MV-4-11 (cell line): ENCODE measurements around the gene ONECUT3.
"Not testable (repeated sequence)": the region's sequence is repeated elsewhere in the genome, so short reads cannot be mapped to it uniquely, and the experiment has no call there.

Experiments used
- DNase-seq: peaks from one replicate; lab custom pipeline; 2025; lab: John Stamatoyannopoulos, UW

Gene ONECUT3

DNA sequence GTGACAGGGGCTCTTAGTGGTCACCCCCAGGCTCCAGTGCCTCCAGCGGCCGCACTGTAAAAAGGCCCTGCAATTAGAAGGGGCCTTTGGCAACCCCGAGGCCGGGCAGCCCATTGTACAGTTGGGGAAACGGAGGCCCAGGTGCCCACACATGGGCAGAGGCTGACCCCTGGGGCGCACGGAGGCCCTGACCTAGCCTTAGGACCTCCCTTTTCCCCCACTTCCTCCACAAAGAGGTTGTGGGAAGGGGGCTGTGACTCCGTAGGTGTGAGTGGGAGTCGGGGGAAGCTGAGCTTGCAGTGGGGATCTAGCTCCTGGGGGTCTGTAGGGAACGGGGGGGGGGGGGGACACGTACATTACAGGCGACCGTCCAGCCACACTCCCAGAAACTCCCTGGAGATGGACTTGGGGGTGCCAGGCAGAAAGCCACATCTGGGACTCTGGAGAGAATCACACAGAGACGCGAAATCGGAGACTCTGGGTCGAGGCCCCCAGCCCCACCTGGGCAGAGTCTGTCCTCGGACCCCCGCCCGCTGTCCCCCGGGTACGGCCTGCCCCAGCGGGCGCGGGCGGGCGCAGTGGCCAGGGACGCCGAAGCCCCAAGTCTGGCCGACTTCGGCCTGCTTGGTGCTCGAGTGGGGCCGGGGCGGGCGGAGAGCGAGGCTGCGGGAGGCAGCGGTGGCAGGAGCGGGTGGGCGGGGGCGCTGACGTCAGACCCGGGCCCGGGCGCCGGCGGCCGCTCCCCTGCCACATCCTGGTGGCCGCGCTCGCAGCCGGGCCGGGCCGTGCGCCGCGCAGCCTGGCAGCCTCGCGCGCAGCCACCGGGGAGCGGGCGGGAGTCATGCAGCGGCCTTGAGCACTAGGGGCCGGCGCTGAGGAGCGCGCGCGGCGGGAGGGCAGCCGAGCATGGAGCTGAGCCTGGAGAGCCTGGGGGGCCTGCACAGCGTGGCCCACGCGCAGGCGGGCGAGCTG, at the start of gene ONECUT3:
ONECUT3 (plus strand) TSS at position 750 of the 972 bp plus-strand sequence; CDS start at position 907, 157 bp downstream.
- DNase-seq, result no peak

DNA sequence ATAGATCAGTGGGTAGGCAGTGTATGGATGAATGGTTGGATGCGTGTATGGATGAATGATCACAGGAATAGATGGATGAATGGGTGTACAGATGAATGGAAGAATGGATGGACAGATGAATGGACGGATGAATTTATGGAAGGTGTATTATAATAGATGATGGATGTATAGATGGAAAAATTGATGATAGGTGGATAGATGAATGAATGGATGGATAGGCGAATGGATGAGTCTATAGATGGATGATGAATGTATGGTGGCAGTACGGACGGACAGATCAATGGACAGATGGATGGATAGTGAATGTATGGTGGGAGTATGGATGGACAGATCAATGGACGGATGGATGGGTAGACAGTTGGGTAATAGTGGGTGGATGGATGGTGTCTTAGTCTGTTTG, 49.0 kb upstream of the ONECUT3 start:
- DNase-seq, result no peak

DNA sequence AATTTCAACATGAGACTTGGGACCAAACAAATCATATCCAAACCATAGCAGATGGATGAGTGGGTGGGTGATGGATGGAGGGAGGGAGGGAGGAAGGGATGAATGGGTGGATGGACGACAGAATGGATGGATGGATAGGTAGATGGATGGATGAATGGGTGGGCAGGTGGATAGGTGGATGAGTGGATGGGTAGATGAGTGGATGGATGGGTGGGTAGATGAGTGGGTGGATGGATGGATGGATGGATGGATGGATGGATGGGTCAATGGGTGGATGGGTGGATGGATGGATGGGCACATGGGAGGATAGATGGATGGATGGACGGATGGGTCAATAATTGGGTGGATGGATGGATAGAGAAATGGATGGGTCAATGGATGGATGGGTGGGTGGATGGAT, 47.9 kb upstream of the ONECUT3 start:
- no peak for DNase-seq

DNA sequence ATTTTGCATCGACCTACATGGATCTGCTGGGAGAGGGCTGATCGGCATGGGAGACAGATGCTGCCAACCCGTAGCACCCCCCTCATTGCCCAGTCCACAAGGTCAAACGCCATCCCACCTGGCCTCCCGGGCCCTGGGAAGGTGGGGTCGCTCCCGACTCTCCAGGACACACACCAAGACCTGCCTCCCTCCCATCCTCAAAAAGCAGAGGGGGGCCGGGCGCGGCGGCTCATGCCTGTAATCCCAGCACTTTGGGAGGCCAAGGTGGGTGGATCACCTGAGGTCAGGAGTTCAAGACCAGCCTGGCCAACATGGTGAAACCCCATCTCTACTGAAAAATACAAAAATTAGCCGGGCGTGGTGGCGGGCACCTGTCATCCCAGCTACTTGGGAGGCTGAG, 46.7 kb upstream of the ONECUT3 start:
- DNase-seq, result not testable (repeated sequence)

DNA sequence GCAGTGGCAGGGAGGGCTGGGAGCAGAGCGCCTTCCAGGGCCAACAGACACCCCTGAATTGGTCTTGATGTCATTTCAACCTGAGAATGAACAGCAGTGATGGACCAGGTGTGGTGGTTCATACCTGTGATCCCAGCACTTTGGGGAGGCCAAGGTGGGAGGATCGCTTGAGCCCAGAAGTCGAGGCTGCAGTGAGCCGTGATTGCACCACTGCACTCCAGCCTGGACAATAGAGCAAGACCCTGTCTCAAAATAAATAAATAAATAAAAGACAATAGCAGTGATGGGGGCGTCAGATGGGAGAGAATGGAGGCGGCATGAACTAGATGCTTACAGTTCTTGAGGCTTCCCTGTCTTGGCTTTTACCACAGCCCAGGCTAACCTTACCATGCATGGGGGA, 46.1 kb upstream of the ONECUT3 start:
- DNase-seq, result no peak

DNA sequence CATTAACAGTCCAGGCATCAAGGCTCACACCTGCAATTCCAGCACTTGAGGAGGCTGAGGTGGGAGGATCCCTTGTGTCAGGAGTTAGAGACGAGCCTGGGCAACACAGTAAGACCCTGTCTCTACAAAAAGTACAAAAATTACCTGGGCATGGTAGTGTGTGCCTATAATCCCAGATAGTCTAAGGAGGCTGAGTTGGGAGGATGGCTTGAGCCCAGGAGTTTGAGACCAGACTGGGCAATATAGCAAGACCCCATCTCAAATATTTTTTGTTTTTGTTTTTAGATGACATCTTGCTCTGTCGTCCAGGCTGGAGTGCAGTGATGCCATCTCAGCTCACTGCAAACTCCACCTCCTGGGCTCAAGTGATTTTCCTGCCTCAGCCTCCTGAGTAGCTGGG, 40.1 kb upstream of the ONECUT3 start:
- DNase-seq, result no peak

DNA sequence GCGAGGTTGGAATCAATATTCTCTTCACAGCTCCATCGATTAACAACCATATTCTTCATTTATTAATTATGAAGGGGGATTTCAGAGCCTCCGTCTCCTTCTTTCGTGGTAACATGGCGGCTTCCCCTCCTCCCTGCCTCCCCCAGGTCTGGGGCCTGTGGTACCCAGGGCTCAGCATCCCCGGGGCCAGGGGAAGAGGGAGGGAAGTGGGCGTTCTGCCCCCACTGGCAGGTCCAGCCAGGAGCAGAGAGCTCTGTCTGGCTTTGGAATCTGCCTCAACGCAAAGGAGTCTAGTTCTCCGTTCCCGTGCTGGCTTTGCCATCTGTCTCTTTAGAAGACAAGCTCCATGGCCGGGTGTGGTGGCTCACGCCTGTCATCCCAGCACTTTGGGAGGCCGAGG, 37.8 kb upstream of the ONECUT3 start:
- no peak for DNase-seq

DNA sequence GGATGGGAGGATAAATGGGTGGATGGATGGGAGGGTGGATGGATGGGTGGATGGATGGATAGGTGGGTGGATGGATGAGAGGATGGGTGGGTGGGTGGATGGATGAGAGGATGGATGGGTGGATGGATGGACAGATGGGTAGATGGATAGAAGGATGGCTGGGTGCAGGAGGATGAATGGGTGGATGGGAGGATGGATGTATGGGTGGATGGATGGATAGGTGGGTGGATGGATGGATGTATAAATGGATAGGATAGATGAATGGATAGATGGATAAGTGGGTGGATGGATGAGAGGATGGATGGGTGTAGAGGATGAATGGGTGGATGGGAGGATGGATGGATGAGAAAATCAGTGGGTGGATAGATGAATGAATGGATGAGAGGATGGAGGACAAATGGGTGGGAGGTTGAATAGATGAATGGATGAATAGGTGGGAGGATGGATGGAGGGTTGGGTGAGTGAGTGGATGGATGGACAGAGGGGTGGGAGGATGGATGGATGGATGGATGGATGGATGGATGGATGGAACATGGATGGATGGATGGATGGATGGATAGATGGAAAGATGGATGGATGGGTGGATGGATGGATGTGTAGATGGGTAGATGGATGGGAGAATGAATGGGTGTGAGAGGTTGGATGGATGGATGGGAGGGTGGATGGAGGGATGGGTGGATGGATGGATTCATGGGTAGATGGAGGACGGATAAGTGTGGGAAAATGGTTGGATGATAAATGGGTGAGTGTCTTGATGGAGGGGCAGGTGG, 35.9 kb upstream of the ONECUT3 start:
- no peak for DNase-seq

DNA sequence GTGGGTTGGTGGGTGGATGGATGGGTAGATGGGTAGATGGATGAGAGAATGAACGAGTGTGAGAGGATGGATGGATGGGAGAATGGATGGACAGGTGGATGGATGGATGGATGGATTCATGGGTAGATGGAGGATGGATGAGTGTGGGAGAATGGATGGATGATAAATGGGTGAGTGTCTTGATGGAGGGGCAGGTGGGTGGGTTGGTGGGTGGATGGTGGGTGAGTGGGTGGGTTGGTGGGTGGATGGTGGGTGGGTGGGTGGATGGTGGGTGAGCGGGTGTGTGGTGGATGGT, 35.4 kb upstream of the ONECUT3 start:
- DNase-seq, result no peak

DNA sequence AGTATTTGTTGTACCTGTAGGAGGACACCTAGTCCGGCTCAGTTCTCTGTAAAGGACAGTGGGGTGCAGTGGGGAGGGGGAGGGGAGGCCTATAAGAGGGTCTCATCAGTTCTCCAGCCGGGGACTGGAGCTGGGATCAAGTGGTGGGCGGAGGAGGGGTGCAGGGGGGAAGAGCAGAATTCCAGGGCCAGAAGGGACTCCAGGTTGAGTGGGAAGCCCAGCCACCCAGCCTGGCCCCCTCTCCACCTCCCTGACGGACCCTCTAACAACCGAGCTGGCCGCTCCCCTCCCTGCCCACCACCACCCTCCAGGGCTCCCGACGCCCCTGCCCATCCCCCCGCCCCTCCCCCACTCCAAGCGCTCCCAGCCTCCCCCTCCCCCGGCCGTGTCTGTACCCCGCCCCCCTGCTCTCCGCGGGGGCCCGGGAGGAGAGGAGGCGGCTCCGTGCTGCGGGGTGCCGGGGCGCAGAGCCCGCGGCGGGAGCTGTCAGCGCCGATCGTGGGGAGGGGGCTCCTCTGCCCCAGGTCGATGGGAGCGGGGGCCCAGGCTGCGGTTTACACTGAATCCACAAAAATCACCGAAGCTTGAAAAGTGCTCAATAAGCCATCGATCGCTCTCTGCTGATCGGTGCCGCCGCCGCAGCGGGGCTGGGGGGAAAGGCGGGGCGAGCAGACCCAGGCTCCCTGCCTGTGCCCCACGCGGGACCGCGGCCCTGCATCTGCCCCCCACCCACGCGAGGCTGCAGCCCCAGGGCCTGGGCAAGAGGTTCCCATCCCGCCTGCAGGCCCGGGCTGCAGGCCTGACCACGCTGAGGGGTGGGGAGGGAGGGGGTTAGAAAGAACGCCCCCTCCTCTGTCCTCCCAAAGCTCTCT, 34.6 kb upstream of the ONECUT3 start:
- no peak for DNase-seq

DNA sequence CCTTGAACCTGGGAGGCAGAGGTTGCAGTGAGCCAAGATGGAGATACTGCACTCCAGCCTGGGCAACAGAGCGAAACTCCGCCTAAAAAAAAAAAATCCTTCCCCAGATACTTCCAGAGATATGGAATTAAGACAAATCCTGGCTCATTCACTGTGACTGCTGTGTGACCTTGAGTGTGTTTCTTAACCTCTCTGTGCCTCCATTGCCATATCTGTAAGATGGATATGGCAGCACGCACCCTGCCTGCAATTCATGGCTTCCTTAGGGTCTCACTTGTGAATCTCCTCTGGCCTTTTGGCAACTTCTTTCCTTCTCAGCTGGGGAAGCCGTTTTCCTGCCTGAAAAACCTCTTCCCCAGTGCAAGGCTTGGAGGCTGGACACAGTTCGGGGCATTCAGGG, 33.8 kb upstream of the ONECUT3 start:
- no peak for DNase-seq

DNA sequence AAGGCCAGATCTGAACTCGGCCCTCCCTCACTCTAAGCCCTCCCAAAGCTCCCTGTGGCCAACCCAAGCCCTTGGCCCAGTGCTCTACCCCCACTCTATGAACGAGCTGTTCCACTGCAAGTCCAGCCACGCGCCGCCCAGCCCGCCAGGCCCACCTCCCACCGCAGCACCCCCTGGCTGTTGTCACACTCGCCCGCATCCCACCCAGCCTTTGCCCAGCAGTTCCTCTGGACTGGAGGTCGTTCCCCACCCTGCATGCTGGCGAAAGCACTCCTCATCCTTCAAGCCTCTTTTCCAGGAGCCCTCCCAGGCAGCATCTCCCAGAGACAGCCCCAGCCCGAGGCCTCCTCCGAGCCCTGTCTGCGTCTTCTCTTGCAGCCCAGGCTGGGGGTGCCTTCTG, 33.1 kb upstream of the ONECUT3 start:
- no peak for DNase-seq

DNA sequence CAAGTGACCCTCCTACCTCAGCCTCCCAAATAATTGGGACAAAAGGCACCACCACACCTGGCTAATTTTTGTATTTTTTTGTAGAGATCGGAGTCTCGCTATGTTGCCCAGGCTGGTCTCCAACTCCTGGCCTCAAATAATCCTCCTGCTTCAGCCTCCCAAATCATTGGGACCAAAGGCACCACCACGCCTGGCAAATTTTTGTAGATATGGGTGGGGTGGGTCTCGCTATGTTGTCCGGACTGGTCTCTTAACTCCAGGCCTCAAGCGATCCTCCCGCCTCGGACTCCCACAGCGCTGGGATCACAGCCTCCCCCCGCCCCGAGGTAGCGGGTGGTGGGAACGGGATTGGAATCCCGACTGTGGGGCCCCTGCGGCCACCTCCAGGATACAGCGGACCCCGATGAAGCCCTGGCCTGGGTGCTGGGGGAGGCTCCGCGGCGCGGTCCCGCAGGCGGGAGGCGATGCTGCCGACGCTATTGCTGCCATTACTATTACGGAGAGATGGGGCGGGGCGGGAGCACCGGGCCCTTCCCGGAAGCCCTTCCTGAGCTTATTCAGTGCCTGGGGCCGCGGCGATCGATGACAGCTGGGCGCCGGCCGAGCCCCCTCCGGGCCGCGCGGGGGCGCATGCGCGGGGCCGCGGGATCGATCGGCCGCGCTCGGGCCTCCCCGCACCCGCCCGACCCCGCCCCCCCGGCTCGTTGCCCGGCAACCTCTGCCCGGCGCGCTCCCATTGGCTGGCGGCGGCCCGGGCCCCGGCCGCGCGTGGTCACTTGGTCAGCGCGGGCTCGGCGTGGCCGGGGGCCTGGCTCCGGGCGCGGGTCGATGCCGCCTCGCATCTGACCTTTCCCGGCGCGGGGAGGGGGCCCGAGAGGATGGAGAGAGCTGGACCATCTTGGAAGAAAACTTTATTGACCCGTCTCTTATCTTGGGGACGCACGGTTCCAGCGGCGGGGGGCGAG, 27.9 kb upstream of the ONECUT3 start:
- DNase-seq, result no peak

DNA sequence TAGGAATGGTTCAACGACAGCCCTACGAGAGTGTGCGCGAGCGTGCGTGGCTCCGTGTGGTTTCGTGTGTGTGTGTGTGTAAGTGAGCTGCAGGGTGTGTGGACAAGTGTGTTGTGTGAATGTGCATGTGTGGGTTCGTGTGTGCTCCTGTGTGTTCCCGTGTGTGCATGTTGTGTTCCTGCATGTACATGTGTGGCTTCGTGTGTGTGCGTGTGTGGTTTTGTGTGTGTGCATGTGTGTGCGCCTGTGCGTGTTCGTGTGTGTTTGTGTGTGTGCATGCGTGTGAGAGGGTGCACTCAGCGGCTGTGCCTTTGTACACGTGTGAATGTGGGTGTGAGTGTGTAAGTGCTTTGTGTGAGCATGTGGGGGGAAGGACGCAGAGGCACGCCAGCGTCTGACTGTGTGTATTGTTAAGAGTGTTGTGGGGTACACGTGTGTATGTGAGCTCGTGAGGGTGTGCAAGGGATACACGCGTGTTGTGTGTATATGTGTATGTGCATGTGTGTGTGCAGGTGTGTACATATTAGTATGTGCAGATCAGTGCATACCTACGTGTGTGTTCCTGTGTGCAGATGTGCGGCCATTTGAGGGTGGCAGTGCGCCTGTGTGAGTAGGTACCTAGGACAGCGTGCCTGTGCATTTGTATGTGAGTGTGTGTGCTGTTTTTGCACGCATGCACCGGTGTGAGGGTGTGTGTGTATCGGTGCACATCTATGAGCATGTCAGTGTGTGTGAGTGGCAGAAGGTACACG, 24.3 kb upstream of the ONECUT3 start:
- DNase-seq, result no peak

DNA sequence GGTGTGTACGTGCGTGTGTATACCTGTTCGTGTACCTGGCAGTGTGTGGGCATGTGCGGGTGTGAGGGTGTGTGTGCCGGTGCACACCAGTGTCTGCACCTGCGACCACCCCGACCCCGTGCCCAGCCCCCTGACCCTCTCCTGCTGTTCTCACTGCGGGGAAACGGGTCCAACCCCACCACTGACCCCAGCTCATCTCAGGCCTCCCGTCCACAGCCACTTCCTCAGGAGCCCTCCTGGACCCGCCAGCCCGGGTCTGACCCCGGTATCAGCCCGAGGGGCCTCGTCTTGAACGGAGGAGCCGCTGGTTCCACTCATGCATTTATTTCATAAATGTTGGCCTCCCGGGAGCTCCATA, 23.8 kb upstream of the ONECUT3 start:
- DNase-seq, result no peak

DNA sequence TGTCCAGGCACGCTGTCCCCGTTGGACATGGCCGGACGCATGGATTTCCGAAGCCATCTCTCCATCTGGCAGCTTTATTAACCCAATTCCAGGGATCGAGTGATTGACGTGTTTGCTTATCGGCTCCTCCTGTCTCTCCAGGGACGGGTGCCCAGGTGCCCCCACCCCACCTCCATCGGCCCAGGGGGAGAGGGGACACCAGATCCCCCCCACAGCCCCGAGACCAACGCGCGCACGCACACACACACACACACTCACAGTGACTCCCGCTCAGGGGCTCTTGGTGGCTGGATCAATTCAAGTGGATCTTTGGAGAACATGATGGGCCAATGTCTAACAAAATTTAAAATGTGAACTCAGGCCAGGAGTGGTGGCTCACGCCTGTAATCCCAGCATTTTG, 23.1 kb upstream of the ONECUT3 start:
- DNase-seq, result no peak

DNA sequence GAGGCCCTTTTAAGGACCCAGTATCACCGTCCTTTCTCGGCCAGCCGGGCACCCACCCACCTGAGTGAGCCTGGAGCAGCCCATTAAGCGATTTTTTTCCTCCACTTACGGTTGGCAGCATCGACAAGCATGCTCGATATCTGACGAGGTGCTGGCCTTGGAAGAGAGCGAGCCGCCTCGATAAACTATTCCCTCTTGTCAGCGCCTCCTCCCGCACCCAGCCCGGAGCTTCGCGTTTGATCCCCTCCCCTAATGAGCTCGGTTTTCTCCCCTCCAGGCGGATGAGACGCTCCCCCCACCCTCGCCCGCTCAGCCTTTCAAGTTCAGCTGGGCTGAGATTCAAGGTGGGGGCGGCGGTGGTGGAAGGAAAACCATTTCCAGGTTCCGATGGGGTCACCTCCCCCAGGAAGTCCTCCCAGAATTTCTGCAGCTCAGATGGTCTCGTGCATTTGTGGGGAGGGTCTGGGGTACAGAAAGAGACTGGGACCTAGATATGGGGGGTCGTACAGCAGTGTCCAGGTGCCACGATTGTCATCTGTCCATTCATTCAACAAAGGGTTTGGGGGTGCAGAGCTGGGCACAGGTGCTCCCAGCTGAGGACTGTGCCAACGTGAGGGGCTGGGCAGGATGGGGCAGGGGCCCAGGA, 18.9 kb upstream of the ONECUT3 start:
- no peak for DNase-seq

DNA sequence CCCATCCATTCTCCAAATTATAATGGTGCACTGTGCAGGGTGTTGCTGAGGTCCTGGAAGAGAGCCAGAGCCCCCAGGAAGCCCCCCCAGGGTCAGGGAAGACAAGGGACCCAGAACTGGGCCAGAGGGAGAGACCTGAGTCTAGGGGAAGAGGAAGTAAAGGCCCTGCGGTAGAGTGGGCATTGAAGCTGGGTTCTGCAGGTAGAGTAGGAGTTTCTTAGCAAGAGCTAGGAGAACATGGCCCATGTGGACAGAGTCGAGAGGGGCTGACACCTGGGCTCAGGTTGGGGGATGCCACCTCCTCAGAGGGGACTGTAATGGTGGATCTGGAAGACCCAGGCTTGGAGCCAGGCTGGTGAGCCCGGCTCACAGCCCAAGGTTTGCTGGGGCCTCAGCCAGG, 17.0 kb upstream of the ONECUT3 start:
- no peak for DNase-seq

DNA sequence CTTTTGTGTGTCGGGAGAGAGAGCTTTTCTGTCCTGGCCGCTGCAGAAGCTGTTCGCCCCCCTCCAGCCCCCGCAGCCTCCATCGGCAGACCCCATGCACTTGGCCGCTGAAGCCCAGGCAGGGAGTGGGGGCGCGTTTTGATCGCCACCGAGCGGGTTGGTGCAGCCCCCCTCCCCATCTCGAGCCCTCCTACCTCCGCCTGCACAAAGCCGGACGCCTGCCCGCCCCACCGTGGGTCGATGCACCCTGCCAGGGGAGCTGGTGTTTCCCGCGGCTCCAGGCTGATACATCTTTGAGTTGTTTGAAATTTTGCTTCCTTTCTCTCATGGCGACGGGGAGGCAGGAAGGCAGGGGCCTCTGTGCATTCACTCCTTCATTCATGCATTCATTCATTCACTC, 16.4 kb upstream of the ONECUT3 start:
- DNase-seq, result no peak
